Central memory CD4-positive, alpha-beta T cell (primary cell): ENCODE measurements around the gene RNU5B-1.

Experiments used
- DNase-seq: peaks from one replicate; pipeline ENCODE4 v3.0.0; 2022

RNU5B-1 gene

DNA sequence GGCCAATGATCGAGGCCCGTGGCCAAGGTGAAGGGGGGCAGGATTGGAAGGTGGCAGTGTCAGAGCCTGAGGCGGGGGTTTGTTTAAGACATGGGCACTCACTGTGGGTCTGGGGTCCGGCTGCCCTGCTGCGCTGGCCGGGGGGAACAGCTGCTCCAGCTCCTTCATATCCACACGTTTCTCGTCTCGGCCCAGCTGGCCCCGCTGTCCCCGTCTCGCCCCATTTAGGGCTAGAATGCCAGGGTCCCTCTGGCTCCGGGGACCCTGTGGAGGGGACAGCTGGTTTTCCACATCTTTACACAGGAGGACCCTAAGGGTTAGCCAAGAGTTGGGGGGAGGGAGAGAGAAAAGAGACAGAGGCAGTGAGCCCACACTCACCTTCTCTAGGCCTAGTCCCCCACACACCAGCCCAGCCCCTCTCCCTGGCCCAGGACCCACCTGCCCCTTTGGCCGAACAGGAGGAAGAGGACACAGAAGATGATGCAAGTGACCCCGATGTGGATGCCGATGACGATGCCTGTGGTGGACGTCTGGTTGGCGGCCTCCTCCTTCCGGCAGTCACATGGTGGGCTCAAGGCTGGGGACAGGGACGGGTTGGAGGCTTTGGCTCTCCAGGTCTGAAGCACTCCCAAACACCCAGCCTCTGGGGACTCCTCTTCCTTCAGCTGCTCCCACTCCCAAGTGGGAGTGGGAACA lies 25.0 kb downstream of the RNU5B-1 start:
- no peak for DNase-seq

DNA sequence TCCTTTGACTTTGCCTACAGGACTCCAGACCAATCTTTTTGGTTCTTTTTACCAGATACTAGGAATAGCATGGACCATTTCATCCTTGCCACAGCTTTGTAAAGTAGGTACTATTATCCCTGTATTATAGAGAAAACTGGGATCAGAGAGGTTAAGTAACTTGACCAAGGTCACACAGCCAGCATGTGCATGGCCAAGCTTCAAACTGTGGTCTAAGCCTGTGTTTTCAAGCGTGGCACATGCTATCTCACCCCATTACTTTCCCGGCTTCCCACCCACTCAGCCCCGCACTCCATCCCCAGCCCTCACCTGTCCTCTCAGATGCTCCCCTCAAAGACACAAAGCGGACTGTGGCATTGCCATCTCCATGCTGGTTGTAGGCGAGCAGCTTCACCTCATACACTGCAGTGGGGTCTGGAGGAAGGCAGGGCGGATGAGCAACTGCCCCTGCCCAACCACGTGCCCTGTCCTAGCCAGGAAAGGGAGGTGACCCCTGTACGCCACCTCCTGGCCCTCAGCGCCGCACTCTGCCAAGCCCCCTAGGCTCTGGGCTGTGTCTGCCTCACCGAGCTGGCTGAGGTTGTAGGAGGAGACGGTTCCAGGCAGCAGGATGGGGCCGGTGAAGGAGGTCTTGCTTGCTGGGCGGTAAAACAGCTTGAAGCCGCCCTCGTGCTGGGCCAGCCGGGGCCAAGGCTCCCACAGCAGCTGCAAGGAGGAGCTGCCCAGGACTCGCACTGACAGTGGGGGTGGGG lies 25.7 kb downstream of the RNU5B-1 start:
- no peak for DNase-seq

DNA sequence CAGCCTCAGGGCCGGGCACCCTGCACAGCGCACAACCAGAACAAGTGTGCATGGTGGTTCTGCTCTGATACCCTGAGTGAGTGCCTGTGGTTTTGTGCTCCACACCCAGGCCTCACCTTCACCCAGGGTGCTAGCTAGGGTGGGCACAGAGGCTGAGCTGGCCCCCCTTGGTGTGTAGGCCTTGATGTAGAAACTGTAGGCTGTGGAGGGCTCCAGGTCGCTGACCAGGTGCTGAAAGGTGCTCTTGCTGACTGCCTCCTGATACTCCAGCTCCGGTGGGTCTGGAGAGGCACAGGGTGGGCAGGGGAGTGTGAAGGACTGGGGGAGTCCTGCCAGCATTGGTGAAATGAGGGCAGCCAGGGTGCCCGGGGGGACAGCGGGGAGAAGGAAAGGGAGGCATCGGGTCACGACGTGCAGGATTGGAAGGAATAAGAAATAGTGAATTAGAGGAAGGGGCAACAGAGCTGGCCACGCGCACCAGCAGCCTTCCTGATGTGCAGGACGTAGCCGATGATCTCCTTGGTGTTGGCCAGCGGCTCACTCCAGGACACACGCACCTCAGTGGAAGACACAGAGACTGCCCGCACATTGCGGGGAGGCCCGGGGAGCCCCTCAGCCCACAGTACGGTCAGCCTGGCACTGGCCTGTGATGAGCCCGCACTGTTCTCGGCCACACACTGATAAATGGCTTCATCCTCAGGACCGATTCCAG lies 26.6 kb downstream of the RNU5B-1 start:
- DNase-seq: no peak

DNA sequence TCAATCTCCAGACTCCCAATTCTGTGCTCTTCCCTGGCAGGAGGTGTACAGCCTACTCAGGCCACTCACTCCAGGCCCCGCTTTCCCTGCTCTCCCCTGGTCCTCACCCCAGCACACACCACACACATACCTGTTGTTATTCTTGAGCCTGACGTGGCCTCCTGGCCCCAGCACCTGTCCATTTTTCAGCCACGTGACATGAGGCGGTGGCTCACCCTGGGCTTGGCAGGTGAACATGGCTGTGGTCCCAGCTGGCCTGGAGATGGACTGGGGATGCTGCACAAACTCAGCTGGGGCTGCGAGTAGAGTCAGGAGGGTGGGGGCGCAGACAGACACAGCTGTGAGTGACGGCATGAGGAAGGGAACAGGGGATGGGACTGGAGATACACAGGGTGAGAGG lies 27.3 kb downstream of the RNU5B-1 start:
- DNase-seq: no peak

DNA sequence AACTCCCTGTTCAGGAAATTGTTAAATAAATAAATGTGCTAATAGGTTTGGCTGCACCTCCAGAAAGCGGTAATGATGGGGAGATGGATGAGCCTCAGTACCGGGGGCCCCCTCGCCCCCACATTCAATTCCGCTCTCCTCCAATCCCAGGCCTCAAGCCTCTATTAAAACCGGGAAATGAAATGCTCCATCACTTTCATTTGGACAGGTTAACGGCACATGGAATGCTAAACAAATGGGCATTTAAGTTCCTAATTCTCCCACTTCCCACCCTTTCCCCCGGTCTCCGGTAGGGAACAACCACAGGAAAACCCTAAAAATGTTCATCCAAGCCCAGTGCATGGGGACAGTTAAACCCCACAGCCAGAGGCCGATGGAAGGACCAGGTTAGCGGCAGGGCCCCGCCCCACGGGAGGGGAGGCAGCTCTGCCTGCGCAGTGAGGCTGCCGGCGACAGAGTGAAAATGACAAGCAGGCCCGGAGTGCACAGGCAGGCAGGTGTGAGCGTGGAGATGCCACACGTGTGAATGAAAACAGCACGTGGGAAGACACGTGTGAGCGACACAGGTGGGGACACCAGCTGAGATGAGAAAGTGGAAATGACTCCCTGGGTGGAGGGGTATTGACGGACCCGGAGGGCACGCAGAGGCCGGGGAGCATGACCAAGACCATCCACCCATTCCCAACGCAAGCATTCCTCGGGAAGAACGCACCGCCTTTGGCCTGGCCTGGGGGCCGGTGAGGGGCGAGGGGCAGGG lies 28.1 kb downstream of the RNU5B-1 start:
- DNase-seq: no peak

DNA sequence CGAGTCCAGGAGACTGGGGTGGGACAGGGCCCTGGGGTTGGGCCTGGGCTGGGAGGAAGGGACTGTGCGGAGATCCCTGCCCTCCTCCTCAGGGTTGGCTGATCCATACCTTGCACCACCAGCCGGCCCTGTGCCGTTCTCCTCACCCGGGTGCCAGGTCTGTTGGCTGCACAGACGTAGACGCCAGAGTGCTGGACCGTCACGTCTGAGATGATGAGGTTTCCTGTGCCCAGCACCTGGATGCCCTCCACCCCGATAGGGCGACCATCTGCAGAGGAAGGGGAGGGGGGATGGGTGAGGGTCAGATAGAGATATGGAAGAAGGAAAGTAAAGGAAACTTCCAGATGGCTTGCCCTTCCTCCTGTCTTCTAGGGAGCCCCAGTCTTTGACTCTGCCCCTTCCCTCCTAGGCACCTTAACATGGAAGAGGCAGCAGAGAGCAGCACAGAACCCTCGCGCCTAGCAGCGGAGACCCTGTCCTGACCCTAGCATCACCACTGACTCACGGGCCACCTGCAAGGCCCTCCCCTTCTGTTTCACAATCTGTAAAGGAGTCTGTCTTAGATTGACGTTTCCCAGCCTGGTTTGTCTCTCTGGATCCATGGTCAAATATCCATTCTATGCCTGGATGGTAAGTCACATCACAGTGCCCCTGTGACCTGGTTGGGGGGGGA lies 28.8 kb downstream of the RNU5B-1 start:
- no peak for DNase-seq

DNA sequence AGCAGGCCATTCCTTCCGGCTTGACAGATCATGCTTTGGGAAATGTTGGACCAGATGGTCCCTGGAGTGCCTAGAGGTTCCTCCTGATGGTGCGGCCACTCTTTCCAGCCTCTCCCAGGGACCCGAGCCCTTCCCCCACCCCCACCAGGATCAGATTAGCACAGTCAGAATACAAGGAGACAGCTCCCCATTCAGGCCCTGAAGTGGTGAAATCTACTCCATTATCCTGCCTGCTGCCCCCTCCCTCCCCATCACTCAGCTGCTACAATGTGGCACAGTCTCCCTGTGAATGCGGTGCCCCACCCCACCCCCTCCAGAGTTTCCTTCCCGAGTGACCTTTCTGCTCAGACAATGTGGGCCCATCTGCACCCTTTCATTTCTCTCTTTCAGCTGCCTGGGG lies 29.4 kb downstream of the RNU5B-1 start:
- no peak for DNase-seq

DNA sequence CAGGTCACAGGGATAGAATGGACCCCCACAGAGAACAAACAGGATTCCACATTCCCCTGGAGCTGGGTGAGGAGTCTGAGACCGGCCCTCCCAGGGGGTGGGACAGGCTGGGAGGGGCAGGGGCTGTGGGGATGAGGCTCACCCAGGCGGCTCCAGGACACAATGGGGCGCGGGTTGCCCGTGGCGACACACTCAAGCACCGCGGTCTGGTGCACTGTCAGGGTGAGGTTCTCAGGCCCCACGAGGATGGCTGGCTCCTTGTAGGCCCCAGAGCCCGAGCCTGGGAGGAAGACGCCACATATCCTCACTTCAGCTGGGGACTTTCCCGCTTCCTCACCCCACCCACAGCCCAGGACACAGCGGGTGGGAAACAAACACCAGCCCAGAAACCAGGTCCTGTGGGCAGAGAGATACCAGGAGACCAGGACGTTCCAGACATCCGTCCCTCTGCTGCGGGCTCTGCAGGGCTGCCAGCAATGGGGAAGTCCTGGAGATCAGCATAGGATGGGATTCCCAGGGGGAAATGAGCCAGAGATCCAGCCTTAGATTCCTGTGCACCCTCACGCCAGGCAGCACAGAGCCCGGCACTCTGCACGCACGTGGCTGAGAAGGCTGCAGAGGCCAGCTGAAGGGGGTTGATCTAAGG lies 30.2 kb downstream of the RNU5B-1 start:
- DNase-seq: no peak

DNA sequence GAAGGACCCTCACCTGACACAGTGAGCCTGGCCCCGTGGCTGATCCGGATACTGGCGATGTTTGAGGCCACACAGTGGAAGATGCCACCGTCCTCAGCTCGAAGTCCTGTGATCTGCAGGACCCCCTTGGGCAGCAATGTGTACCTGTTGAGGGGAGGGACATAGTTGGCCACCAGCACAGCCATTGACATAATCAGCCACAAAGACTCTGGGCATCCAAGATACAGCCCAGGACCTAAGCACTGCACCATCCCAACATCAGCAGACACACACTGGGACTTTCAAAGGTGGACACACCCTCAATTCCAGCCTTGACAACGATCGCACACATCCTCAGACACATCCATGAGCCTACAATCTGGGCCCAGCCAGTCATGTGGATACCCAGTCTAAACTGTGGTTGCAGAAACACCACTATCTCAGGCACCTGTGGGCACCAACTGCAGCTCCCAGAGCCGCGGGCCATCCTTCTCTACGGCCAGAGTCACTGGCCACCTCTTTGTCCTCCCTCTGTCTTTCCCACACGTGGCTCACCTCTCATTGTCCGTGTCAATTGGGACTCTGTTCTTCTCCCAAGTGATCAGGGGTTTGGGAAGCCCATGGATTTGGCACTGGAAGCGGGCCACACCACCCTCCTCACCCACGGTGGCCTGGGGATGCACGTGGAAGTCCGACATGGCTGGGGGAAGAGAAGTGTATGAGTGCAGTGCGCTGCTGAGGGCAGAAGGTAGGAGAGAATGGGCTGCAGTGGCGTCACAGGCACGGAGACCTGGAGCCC lies 31.0 kb downstream of the RNU5B-1 start:
- no peak for DNase-seq

DNA sequence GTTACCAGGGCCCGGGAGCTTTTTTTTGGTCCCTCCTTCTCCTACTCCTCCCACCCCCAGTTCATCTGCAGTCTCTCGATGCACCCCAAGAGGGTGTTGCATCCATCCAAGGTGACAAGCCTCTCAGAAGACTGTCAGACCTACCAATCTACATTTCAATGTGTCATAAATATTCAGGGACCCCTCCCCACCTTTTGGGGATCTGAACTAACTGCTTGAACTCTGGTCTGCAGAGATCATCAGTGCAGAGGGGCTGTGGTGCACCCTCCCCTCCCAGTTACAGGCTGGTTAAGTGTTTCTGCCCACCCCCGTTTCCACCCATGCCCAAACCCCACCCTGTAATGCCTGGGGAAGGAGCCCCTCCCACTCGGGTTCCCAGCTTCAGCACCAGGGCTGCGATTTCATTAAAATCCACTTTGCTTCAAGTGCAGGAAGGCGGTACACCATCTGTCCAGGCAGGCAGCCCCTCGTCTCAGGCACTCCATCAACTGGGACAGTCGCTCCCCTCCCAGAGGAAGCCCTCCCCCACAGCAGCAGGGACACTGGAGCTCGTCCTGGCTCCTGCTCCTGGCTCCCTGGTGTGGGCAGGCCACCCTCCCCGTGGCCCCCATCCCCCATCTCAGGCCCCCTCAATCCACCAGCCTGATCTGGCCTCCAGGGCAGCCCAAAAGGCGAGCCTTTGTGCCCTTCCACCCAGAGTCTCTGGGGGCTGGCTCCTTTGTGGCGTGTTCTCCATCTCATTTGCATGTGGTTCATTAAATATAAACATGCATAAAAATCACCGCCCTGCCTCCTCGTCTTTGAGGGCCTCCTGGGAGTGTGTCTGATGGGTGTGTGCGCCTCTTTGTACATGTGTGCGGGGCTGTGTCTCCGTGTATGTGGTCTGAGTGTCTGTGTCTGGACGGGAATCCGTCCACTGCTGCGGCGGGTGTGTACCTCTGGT lies 32.3 kb downstream of the RNU5B-1 start:
- DNase-seq: no peak

DNA sequence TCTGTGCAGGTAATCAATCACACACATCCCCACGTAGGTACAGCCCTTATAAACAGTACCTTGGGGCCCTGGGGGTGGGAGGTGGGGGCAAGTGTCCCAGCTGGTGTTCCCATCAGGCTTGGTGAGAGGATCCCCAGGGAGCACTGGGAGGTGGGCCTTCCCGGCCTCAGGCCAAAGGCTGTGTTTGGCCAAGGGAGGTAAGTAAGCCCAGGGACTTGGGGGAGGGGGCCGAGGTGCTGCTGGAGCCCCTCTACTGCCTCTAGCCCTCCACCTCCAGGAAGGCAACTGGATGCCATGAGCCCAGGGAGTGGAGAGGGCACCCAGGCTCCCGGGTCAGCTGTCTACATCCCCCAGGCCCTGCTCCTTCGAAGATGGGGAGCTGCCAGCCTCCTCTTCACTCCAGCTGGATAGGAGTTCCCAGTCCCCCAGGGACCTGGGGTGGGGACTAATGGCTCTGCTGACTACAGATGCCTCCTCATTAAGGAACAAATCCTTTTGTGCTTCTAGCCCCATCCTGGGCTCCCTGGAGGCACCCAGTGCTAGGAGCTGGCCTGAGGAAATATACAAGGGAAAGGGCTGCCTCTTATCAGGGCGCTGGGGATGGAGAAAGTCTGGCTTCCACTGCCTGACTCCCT lies 33.1 kb downstream of the RNU5B-1 start:
- DNase-seq: no peak

DNA sequence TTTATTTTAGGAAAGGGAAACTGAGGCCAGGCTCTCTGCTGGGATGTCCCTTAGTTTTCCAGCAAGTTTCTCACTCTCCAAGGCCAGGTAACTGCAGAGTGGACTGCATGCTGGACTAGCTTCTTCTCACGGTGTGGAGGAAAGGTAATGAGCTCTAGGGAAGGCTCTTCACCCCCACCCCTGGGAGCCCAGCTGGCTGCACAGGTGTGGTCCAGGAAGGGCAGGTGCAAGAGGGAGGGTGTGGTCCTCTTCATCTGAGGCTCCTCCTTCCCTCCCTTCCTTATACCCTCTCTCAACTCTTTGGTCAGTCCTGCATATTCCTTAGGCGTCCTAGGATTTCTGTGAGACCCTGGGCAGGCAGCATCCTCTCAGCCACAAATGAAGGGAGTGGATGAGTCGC lies 33.9 kb downstream of the RNU5B-1 start:
- DNase-seq: no peak

DNA sequence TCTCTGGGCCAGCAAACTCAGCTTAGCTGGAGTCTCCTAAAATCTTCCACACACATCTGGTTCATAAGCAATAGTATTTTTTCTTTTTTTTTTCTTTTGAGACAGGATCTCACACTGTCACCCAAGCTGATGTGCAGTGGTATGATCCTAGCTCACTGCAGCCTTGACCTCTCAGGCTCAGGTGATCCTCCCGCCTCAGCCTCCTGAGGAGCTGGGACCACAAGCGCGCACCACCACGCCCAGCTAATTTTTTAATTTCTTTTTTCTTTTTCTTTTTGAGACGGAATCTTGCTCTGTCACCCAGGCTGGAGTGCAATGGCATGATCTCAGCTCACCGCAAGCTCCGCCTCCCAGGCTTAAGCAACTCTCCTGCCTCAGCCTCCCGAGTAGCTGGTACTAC lies 34.3 kb downstream of the RNU5B-1 start:
- no peak for DNase-seq

DNA sequence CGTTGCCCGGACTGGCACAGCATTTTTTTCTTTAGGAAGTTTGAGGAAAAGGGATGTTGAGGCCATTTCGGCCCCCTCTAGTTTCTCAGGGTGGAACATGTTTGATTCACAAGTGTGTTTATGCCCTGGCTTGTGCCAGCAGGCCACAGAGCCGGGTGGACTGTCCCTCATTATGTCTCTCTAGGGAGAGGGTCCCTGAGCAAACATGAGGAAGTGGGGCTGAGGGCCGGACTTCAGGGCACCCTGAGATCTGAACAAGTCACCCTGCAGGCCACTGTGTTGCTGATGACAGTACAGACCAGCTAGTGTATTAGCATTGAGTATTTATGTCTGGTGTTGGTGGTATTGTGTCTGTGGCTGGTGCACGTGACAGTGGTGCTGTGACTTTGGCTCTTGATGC lies 34.9 kb downstream of the RNU5B-1 start:
- DNase-seq: no peak

DNA sequence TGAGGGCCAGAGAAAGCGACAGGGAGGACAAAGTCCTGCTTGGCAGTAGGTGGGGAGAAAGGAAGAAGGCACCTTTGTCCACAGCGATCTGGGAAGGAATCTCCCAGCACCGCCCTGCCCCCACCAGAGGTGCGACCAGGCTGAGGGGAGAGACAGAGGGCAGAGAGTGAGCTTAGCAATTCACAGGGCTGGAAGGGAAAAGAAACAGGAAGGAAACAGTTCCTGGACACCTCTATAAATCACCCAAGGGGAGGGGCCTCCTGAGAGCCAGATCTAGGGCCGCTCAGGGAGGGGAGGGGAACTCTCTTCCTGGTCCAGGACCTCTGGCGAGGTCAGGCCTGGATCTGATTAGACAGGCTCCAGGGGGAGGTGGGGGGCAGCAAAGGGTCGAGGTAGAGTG lies 35.4 kb downstream of the RNU5B-1 start:
- no peak for DNase-seq

DNA sequence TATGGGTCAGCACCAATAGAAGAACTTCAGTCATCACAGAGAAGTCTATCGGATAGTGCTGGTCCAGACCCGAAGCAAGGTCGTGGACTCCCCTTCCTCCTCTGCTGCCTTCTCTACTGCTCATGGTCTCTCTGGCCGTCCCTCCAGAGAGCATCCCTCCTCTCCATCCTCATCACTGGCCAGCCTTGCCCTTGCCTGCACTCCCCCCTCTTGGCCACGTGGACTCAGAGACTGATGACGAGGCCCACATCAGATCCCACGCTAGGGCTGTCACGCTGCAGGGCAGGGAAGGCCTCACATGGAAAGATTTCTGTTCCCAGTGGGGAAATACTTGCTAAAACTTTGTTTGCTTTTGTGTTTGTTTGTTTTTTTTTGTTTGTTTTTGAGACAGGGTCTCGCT lies 38.0 kb downstream of the RNU5B-1 start:
- no peak for DNase-seq

DNA sequence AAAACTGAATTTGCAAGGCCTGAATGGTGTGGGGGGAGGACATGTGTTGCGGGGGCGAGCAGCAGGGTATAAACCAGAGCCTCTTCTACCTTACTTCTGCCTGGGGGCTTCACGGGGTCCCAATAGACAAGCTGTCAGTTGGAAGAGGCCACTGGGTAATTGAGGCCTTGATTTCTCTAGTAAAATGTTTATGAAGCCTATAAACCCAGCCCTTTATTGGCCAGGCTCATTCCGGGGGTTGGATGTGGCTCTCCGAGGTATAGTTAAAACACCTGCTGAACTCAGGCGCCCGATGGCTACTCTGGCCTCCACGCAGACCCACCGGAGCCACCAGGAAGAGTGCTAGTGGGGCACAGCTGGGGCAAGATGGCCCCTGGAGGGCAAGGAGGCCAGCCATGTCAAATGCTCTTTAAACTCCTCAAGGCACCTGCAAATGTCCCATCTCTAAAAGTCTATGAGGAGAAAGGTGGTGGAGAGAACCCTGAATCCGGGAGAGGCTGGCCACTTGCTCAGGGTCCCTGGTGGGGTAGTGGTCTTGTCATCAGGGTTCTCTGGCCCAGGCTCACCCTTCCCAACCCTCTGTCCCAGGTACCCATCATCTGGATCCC lies 39.0 kb downstream of the RNU5B-1 start:
- DNase-seq: no peak

DNA sequence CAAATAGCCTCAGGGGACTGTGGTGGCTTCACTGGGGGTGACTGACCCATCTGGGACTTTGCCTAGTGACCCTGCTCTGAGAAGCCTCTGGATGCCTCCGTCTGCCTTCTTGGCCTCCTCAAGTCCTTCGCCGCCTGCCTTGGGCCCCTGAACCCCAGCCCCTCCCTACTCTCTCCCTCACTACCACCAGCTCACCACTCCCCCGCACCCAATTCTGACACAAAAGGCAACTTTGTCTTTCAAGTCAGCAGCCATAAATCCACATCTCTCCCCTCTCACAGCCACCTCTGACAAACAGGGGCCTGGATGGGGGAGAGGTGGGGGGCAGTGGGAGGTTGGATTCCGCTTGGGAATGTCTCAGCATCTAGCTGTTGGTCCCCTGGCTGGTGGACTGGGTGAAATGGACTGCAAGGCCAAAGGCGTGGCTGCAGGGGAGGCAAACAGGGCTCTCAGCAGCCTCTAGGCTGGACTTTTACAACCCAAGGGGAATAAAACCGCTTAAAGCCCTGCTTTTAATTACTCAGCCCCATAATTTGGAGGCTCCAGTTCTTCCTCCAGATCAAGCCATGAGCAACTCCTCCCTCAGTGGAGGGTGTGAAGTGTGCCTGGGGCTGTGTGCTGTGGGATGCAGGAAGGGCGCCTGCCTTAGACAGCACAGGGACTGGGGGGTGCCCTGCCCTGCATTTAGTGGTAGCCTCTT lies 39.9 kb downstream of the RNU5B-1 start:
- DNase-seq: no peak

DNA sequence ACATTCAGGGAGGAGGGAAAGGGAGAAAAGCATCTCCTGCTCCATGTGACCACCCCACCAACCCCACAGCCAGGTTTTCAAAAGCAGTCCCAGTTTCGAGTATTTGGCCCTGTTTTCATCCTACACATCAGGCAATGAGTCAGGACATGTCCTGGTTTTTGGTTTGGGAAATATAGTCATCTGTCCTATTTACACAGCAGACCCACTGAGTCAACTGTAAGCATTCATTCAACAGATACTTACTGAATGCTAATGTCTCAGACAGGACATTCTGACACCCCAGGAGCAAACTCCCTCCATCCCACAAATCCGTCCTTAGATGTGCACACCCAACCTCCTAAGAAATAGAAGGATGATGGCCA lies 40.4 kb downstream of the RNU5B-1 start:
- no peak for DNase-seq
